Measurements from ENCODE around the gene GALNT7. TPM values are rescaled to one million over a fixed set of nuclear protein-coding genes. Genes with fewer than 3 reads are reported as not detected.
A peak's percentile ranks its signal among the peaks of the same experiment; 100 is the strongest.

Gene GALNT7
- total and polyA plus RNA-seq, 2 of the 13 experiments (the other 11 are each of a cell fraction or from before 2014, with no cell fraction given): 0.08 to 0.13 TPM

DNA sequence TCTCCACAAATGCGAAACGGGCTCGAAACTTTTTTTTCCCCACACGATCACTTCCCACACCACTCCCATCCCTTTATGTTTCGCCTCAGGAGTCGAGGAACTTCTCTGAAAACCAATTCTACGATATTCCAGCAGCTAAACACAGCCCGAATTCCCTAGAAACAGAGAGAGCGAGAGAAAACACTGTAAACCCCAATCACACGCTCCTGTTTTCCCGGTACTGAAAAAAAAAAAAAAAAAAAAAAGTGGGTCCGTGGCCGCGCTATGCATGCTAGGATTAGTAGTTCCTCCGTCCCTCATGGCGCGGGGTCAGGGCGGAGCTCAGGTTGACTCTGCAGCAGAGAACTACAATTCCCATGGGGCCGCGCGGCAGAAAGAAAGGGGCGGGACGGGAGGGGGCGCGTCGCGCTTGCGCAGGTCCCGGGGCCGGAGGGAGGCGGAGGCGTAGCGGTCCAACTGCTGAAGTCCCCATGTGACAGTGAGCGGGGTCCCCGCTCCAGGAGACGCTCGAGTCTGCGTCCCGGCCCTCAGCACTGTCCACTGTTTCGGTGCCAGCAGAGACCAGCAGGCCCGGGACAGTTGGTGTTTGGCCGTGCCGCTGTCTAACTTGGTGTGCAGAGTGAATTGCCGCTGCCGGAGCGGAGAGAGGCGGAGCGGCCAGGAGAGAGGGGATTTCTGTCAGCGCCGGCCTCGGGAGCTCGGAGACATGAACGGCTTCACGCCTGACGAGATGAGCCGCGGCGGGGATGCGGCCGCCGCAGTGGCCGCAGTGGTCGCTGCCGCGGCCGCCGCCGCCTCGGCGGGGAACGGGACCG is 202.1 kb downstream of the GALNT7 start, which contains the start of gene SAP30 (continued):
- no peak for TF ChIP-seq DBP (CRISPR knock-in tag; IDR thresholded peaks at IDR 0.05; ENCODE audit: not compliant biosample characterization)
- TF ChIP-seq ZNF782 (CRISPR knock-in tag; IDR thresholded peaks at IDR 0.05; ENCODE audit: borderline replicate concordance): no peak
- TF ChIP-seq ZNF879 (CRISPR knock-in tag; IDR thresholded peaks at IDR 0.05): no peak
- peak; percentile 56; the same call in 1 of the 2 replicates for TF ChIP-seq ZNF891 (CRISPR knock-in tag; IDR thresholded peaks at IDR 0.05)
- TF ChIP-seq, protein P1, sequence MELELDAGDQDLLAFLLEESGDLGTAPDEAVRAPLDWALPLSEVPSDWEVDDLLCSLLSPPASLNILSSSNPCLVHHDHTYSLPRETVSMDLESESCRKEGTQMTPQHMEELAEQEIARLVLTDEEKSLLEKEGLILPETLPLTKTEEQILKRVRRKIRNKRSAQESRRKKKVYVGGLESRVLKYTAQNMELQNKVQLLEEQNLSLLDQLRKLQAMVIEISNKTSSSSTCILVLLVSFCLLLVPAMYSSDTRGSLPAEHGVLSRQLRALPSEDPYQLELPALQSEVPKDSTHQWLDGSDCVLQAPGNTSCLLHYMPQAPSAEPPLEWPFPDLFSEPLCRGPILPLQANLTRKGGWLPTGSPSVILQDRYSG (CRISPR knock-in tag; IDR thresholded peaks at IDR 0.05): no peak
- peak; percentile 84 for TF ChIP-seq ZNF605 (CRISPR knock-in tag; IDR thresholded peaks at IDR 0.05)
- no peak for TF ChIP-seq ZMYM3 (CRISPR knock-in tag; IDR thresholded peaks at IDR 0.05)
- TF ChIP-seq LCORL (IDR thresholded peaks at IDR 0.05): no peak
- peak; percentile 56; the same call in 1 of the 2 replicates for TF ChIP-seq LCORL (CRISPR knock-in tag; IDR thresholded peaks at IDR 0.05)
- TF ChIP-seq IKZF4 (CRISPR knock-in tag; IDR thresholded peaks at IDR 0.05; ENCODE audit: borderline replicate concordance, low read depth, not compliant biosample characterization): no peak
- TF ChIP-seq ELF3 (CRISPR knock-in tag; IDR thresholded peaks at IDR 0.05): peak; percentile 57; the same call in 1 of the 2 replicates
- TF ChIP-seq SALL1 (CRISPR knock-in tag; IDR thresholded peaks at IDR 0.05): peak; percentile 68
- TF ChIP-seq ZNF12 (CRISPR knock-in tag; IDR thresholded peaks at IDR 0.05): no peak
- TF ChIP-seq IRF2 (CRISPR knock-in tag; IDR thresholded peaks at IDR 0.05): no peak; the same call in 1 of the 2 replicates
- peak; percentile 63; the same call in 1 of the 2 replicates for TF ChIP-seq ZNF607 (CRISPR knock-in tag; IDR thresholded peaks at IDR 0.05; ENCODE audit: borderline replicate concordance)
- TF ChIP-seq SP2 (CRISPR knock-in tag; IDR thresholded peaks at IDR 0.05): peak; percentile 27; the same call in 1 of the 2 replicates
- TF ChIP-seq ZNF816 (CRISPR knock-in tag; IDR thresholded peaks at IDR 0.05; ENCODE audit: borderline replicate concordance): no peak
- no peak; the same call in 1 of the 2 replicates for TF ChIP-seq ZKSCAN8 (CRISPR knock-in tag; IDR thresholded peaks at IDR 0.05; ENCODE audit: borderline replicate concordance)
- TF ChIP-seq KDM6A (CRISPR knock-in tag; IDR thresholded peaks at IDR 0.05; ENCODE audit: low read depth): no peak
- TF ChIP-seq MAX (IDR thresholded peaks at IDR 0.05): peak; percentile 90
- TF ChIP-seq ZNF644 (CRISPR knock-in tag; IDR thresholded peaks at IDR 0.05; ENCODE audit: low read depth): no peak
- peak; percentile 60; the same call in 1 of the 2 replicates for TF ChIP-seq FIP1L1 (IDR thresholded peaks at IDR 0.05; ENCODE audit: borderline replicate concordance, insufficient read depth, low read depth, low read length)
- TF ChIP-seq, protein P2, sequence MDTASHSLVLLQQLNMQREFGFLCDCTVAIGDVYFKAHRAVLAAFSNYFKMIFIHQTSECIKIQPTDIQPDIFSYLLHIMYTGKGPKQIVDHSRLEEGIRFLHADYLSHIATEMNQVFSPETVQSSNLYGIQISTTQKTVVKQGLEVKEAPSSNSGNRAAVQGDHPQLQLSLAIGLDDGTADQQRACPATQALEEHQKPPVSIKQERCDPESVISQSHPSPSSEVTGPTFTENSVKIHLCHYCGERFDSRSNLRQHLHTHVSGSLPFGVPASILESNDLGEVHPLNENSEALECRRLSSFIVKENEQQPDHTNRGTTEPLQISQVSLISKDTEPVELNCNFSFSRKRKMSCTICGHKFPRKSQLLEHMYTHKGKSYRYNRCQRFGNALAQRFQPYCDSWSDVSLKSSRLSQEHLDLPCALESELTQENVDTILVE (CRISPR knock-in tag; IDR thresholded peaks at IDR 0.05): no peak
- TF ChIP-seq ZNF512 (CRISPR knock-in tag; IDR thresholded peaks at IDR 0.05): no peak
- no peak for TF ChIP-seq ZNF713 (CRISPR knock-in tag; IDR thresholded peaks at IDR 0.05)
- TF ChIP-seq ZFY (CRISPR knock-in tag; IDR thresholded peaks at IDR 0.05): peak; percentile 94
- no peak for TF ChIP-seq ZNF33A (CRISPR knock-in tag; IDR thresholded peaks at IDR 0.05; ENCODE audit: borderline replicate concordance)

Data from HepG2 (cell line).